ENCODE measurements around the gene CRB1.

Gene CRB1

DNA sequence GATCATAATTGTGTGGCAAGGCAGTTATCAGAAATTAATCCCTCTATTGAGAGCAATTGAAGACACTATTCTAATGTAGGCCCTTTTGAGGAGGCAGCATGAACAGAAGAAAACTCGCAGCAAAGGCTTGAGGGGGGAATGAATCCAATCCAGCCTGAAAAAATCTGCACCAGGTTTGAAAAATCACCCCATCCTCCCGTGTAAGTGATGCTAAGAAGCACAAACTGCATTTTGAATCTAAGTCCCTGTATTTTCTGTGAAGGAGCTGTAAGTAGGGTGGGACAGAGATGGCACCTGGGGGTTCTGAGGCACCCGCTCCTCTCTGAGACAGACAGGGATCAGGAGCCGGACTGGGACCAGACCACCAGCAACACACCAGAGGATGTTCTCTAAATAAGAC lies at the start of gene CRB1:
CRB1 (plus strand) TSS at position 241 of the 400 bp plus-strand sequence. CDS start 161 bp downstream, outside the sequence.
- no peak for DNase-seq

DNA sequence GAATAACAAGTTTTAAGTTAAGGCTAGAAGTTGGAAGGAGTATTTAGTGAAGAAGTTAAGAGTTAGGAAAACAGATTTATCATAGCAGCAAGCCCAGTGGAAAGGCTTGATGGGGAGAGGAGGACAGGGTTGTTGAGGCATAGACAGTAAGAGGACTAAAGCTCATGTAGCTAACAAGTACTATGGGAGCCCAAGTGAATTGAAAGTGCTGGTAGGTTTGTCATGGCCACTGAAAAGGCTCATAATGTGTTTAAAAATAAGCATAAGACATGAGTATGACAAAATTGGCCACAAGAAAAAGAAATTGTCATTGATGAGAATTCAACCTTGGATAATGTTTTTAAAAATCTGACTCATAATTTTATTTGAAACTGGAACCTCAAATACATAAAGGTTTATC lies 49.2 kb upstream of the CRB1 start:
- DNase-seq = no peak

DNA sequence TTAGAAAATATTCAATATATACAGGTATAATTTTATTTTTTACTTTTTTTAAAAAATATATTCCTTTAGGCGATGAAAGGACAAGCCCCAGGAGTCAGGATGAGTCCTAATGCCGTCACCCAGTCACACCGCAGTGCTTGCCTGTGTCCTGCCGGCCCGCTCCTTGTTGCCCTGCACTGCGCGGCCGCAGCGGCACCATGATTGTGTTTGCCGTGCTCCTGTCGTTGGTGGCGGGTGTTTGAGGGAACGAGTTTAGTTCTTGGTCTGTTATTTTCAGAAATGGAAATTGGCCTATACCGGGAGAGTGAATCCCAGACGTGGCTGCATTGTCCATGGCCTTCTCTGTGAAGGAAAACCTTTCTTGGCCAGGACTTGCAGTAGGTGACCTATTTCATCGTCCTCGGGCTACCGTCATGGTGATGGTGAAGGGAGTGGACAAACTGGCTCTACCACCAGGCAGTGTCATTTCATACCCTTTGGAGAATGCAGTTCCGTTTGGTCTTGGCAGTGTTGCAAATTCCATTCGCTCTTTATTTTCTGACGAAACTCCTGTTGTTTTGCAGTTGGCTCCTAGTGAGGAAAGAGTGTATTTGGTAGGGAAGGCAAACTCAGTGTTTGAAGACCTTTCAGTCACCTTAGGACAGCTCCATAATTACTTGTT lies 45.9 kb upstream of the CRB1 start:
- DNase-seq = no peak

DNA sequence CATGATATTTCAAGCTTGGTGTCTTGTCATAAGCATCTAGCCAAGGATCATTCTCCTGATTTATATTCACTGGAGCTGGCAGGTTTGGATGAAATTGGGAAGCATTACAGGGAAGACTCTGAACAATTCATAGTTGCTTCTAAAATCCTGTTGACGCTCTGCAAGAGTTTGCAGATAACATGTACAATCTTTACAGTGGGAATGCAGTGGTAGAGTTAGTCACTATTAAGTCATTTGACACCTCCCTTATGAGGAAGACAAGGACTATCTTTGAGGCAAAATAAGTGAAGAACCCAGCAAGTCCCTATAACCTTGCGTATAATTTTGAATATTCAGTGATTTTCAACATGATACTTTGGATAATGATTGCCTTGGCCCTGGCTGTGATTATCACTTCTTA lies 45.3 kb upstream of the CRB1 start:
- DNase-seq = no peak

DNA sequence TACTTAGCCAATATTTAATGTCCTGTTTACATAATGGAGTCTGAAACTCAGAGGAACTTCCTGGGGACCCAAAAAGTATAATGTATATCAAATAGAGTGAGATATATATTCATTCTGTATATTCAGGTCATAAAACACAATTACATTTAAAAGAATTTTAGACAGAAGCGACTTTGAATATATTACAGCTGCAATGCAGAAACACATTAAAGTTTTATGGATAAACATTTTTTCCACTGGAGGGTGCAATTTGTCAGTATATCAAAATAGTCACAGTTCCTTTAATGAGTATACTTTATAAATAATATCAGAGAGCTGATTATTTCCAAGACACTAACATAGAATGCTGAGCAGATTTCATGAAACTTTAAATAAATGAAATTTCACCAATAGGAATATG lies 43.9 kb upstream of the CRB1 start:
- DNase-seq = no peak

DNA sequence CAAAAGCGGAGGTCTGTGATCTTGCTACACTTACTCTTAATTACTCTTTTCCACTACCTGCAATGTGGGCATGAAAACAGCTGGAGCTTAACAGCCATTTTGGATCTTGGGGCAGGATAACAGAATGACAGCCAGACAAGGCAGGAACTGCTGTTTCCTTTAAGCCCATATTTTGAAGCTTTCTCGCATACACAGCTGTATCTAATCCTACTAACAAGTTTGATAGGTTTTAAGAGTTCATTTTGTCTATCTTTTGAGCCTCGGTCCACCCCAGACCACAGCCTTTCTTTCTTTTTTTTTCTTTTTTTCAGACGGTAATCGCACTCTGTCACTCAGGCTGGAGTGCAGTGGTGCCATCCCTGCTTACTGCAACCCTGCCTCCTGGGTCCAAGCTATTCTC lies 42.4 kb upstream of the CRB1 start:
- DNase-seq = no peak

DNA sequence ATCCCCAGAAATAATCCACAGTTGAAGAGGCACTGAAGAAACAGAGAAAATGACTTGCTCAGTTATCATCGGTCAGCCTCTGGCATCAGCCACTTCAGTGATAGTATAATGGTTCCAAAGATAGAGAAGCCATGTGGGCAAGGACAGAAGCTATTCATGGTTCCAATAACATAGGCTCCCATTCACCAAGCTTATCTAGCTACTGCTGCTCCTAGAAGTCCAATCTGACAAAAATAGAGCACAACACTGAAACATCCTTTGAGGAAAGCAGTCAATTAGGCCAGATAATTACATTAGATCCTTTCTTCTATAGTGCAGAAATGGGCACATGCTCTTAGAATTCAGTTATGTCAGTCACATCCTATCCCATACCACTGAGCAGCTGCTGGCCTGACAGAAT lies 33.5 kb upstream of the CRB1 start:
- no peak for DNase-seq

DNA sequence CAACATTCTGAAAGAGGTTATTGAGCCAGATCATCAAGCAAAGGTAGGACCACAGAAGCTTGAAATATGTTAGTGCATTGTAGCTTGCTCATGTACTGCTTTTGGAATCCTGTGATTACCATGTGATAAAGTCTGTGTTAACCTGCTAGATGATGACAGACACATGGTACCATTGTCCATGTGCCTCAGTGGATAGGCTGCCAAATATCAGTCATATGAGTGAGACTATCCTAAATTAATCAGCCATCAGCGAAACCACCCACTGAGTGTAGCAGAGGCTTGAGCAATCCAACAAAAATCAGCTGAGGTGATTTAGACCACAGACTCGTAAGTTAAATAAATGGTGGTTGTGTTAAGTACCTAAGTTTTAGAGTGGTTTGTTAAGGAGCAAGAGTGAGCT lies 32.7 kb upstream of the CRB1 start:
- DNase-seq = no peak

DNA sequence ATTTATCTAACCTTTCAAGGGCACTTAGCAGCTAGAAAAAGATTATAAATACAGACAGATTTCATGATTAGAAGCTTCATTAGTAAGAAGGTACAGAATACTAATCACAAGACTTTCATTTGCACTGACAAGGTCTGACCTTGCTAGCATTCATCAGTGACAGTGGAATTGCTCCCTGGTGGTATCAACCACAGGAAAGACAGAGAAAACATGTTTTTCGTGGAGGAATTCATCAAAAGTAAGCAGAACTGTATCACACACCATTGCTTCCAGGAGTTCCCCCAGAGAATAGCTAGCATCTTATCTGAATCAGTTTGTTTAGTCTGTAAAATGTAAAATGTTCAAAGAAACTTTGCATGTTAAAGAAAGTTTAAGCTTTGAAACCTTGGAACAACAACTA lies 20.6 kb upstream of the CRB1 start:
- DNase-seq = no peak

DNA sequence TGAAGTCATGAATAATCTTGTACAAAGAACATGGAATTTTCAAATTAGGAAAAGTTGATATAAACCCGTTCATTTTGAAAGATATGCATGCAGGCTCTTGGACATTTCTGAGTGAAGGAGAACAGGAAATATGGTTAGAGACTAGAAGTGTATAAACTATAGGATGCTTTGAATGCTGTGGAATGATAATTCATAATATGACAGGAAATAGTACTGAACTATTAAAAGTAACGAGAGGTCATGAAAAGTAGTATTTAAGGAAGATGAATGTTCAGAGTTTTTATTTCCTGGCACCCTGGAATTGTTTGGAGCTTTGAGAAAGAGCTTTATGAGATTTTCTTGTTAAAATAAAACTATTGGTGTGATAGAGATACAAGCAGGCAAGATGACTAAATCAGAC lies 18.7 kb upstream of the CRB1 start:
- no peak for DNase-seq

DNA sequence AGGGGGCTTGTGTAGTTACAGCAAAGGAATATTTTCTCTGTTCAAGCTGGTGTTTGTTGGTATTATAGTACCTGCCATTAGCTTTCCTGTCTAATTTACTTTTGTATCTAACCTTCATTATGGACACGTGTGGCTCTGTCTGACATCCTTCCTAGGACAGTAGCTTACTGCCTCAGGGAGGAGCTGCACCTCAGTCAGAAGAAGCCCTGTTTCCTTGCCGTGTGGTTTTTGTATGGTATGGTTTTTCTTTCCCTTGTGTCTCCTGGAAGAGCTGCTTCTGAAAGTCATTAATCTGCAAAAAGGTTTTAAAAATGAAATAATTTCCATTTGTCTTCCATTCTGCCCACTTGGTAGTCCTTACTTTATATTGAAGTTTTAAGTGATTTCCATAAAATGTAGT lies 17.4 kb upstream of the CRB1 start:
- no peak for DNase-seq

DNA sequence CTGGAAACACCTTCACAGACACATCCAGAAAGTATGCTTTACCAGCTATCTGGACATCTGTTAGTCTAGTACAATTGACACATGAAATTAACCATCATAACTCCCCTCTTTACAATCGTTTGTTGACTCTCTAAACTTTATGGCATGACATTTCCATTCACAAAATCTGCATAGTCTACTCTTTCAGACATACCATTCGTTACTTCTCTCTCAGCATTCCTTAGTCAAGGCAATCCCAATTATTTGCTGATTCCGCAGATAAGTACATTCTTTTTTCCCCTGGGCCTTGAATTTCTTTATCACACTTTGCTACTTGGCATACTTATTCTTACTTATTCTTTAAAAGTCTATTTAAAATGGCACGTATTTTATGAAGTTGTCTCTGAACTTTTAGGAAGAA lies 15.1 kb upstream of the CRB1 start:
- no peak for DNase-seq

DNA sequence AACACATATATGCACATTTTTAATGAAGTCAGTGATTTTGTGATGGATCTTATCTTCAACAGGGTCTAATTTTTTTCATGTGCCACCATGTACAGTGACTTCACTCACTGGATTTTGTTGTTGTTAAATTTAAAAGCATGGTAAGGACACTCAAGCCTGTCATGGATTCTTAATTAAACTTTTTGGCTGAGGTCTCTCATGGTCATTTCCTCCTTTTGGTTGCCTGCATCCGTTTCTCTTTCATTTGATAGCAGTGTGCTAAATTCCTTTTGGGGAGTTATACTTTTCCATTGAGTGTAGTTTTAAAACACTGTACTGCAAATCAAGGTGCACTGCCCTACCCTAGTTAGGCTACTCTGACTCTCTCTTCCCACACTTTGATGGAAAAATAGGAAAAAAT lies 13.2 kb upstream of the CRB1 start:
- no peak for DNase-seq

DNA sequence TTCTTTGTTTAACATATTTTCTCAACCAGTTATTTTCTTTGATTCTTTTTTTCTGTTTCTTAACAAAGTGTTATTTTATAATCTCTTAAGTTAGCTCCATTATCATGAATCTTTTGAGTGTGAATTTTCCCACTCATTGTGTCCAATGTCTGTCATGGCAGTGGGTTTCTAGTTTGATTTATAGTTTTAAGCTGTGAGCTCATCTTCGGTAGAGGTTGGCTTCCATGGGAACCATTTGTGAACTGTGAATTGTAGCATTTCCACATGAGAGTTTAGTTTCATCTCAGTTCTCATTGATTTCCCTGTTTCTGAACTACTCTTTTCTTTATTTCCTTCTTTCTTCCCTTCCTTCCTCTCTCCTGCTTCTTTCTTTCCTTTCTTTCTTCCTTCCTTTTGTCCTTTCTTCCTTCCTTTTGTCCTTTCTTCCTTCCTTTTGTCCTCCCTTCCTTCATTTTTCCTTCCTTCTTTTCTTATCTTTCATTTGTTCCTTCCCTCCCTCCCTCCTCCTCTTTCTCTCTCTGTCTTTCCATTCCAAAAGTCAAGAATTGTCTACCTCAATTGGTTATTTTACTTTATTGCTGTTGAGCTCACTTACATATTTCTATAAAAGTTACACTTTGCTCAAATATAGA lies 3.0 kb upstream of the CRB1 start:
- DNase-seq = no peak

DNA sequence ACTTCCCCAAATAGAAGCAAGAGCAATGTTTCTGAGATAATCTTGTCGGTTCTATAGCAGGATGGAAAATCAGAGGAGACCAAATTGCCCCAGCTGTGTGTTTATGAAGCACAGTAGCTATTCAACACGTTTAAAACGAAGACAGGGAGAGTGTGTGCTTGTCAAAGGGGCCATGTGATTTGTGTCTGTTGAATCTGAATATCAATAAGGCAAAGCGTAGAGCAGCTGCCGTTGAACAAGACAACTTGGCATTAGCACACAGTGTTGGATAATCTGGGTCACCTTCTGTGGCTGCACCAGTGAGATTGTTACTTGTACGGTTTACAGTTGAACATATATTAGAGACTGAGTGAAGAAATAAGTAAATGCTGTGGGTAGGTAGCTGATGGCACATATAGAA lies 1.0 kb downstream of the CRB1 start:
- no peak for DNase-seq

DNA sequence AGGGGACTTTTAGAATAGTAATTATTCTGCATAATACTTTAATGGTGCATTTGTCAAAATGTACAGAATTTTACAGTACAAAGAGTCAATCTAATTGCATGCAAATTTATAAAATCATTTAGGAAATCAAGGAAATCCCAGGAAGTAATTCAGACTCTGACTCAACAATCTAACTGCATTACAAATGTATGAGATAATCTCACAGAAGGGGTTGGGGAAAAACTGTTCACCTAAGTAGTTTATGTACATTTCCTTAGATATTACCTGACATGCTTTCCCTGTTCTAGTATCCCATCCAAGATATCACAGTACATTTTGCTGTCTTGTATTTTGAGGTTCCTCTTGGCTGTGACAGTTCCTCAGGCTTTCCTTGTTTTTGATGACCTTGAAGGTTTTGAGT lies 4.7 kb downstream of the CRB1 start:
- DNase-seq = no peak

DNA sequence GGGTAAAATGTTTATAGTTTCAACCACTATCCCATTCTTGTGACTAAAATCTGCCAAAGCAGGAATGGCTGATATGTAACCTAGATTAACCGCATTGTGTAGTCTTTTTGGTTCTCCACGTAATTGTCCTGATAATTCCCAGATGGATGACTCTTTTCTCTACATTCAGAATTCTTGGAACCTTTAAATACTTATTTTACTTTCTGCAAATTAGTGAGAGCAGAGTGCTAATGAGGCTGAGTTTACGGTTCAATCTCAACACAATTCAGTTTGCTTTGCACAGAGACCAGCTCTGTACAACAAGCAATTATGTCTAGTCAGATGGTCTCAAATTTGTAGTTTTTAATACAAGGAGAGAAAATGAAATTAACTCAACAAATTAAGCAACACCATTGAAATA lies 9.1 kb downstream of the CRB1 start:
- no peak for DNase-seq

DNA sequence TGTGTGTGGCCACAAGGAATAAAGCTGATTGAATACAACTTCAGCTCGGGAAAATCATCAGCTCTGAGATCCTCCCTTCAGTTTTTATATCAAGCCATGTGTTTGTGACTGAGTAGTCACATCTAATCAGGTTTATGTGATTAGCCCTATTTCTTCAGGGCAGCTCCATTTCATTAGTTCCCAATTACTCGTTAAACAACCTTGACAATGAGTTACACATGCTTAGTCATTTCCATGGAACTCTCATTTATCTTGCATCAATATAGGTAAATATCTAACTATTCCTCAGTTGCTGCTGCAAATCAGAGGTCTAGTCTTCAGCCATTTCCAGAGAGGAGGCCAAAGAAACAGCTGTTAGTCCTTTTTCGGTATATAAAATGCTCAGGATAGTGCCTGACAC lies 16.3 kb downstream of the CRB1 start:
- no peak for DNase-seq

DNA sequence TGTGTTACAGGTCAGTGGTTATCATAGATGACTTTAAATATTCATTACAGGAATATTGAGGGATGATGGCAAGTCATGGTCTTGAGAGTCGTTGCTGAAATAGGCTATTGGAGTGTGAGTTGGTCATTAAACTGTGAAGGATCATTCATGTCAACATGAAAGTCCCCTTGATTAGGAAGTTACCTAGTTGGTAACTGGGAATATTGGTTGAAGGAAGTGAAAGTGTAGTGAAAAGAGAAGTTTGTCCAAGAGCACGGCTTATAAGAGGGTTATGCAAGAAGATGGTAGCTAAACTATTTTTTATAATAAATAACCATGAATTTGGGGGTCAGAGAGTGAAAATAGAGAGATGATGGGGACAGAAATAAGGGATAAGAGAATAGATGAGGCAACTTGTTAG lies 16.9 kb downstream of the CRB1 start:
- no peak for DNase-seq

DNA sequence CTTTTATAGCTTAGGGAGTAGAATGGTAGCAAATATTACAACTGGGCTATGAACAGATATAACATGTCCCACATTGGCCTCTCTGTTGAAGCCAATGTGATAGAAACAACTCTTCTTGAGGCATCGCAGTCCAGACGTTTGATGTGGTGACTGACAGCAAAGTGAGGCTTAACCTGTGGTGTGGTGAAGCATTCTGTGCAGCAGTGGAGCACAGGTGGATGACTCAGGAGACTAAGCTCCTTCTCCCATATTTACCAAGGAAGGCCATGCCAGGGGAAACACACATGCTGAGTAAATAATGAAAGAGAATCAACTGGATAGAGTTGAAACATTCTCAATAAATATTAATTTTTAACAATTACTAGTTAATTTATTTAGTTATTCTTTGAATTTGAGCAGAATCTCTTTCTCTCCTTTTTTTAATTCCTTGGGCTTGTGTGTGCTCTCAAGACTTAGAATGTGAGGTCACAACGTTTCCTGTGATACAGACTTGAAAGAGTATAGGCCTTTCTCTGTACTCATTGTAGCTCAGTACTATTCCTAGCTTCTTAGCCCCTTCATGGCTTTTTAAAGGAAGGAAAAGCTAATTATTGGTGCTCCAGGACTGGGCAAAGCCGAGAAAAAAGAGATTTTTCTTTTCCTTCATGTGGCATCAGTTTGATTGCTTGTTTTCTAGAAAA lies 17.6 kb downstream of the CRB1 start:
- no peak for DNase-seq

DNA sequence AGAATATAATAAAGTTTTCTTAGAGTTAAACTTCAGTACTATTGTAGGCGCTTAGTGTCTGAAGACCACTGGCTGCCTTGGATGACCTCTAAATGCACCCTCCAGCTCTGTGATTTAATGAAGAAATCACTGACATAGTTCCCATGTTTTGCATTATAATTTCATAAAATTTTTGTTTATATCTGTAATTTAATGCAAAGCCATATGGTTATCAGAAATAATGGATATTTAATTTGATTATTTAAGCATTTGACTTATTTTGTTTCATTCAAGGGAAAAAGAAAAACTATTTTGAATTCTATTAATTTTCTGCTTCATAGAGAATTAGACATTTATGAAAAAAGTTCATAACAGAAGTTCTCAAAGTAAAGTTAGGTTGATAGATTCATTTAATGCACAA lies 18.6 kb downstream of the CRB1 start:
- no peak for DNase-seq

DNA sequence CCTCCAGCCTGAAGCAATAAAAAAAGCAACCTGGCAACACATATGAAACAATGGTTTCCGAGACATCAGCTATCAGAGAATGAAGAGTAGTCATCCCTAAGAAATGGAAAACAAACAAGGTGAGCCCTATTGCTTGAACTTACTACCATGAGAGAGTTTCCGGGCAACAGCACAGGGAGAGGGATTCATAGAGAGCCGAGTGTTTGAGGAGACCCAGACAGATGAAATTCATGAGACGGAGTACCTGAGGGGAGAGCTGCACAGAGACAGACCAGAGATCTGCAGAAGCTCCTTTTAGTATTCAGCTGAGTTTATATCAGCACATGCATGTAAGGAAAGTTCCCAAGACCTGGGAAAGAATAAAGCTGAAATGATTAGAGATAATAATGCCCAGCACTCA lies 19.8 kb downstream of the CRB1 start:
- DNase-seq = no peak

DNA sequence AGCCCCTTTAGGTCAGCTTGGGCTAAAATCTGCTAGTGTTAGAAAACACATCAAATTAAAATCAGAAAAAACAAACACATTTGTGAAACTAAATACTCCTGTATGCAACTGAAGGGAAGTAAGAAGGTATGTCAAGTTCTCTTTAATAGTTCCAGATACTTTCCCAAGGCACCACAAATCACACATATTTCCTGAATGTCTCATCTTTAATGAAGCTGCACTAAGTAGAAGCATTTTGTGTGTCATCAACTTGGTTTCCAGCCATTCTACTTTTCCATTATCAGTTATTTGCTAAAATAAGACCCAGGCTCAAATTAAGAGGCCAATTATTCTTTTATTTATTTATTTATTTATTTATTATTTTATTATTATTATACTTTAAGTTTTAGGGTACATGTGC lies 34.7 kb downstream of the CRB1 start:
- no peak for DNase-seq

DNA sequence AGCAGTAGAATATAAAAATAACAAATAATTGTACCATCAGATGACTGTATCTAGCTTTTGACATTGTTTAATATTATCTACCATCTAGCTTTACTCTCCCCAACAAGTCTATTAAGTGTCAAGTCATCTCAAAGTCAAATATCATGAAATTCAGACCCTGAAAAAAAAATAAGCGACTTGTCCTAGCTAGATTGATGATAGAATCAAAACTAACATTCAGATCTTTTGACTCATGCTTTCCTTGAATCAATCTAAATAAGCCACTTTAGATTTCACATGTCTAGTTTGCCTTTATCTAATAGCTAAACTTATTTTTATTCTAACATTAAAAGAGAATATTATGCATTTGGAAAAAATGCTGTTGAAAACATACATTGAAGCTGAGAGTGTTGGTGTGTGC lies 35.4 kb downstream of the CRB1 start:
- no peak for DNase-seq
